T-cell (primary cell): ENCODE data around the gene RAB1A. TPM values are rescaled to one million over a fixed set of nuclear protein-coding genes. Genes with fewer than 3 reads are reported as not detected.

Experiments
- ATAC-seq, 4 experiments: fragments of 200-7000 bp in 3 of 4; fragments of 150-1000 bp in 1 of 4; cut with Tn5 transposase; replicated peaks in 1 of 4; 1 replicate in 3 of 4; 2 replicates in 1 of 4; pipeline ENCODE4 v1.10.0; 2021; ENCODE audit warnings: moderate library complexity in 3 of 4, mild to moderate bottlenecking in 2 of 4, moderate number of reproducible peaks in 1 of 4
- CTCF ChIA-PET, 2 donors: fragments of 300-600 bp; sonication (Branson Sonifier 250); formaldehyde crosslinking; loops; one replicate each; lab custom pipeline; 2022; ENCODE audit warnings: antibody characterized with exemption in 2 of 2; lab: Charles Lee
- POLR2A ChIA-PET, 2 donors: fragments of 300-600 bp; sonication (Branson Sonifier 250); formaldehyde crosslinking; loops; one replicate each; lab custom pipeline; 2022; ENCODE audit warnings: antibody characterized with exemption in 2 of 2; lab: Charles Lee
- DNase-seq, 35 experiments: peaks; one replicate each; pipeline versions ENCODE4 v3.0.0 to v3.0.0-alpha.2; 2013 to 2023
- H3K27ac ChIP-seq: one replicate; pipeline ENCODE4 v1.5.1; 2013; ENCODE audit warnings: low read length
- H3K27me3 ChIP-seq, 2 experiments: replicated peaks in 1 of 2; 1 replicate in 1 of 2; 2 replicates in 1 of 2; pipeline versions ENCODE4 v1.6.1 to v1.7.0; 2013; ENCODE audit warnings: low read length in 1 of 2, mixed read lengths in 1 of 2; ENCODE audit not compliant: control insufficient read depth in 2 of 2, insufficient read depth in 2 of 2; ENCODE audit errors: extremely low read depth in 1 of 2
- H3K36me3 ChIP-seq, 2 donors: 1 replicate in 1 of 2; 2 replicates in 1 of 2; pipeline versions ENCODE4 v1.6.1 to v1.7.0; 2013; ENCODE audit warnings: low read length in 1 of 2; ENCODE audit not compliant: control insufficient read depth in 2 of 2, insufficient read depth in 1 of 2; ENCODE audit errors: extremely low read depth in 1 of 2
- H3K4me1 ChIP-seq, 2 experiments: 1 replicate in 1 of 2; 2 replicates in 1 of 2; pipeline versions ENCODE4 v1.6.1 to v1.7.0; 2013; ENCODE audit warnings: low read length in 2 of 2, mixed read lengths in 1 of 2; ENCODE audit not compliant: insufficient read depth in 2 of 2, control insufficient read depth in 1 of 2; ENCODE audit errors: extremely low read depth in 1 of 2
- H3K4me3 ChIP-seq, 2 donors: 1 replicate in 1 of 2; 2 replicates in 1 of 2; pipeline versions ENCODE4 v1.5.1 to v1.7.0; 2013; ENCODE audit warnings: mild to moderate bottlenecking in 2 of 2, low read length in 1 of 2, moderate library complexity in 1 of 2; ENCODE audit not compliant: control insufficient read depth in 1 of 2; ENCODE audit errors: extremely low read depth in 1 of 2
- H3K9me3 ChIP-seq: 2 replicates; pipeline ENCODE4 v1.7.0; 2013
- H3K27ac Mint-ChIP-seq, 2 donors: one replicate each; pipeline ENCODE4 v1.8.0; 2020 to 2021; ENCODE audit warnings: mild to moderate bottlenecking in 2 of 2, mixed read lengths in 2 of 2
- H3K27me3 Mint-ChIP-seq, 2 donors: one replicate each; pipeline ENCODE4 v1.8.0; 2021 to 2022; ENCODE audit warnings: mixed read lengths in 2 of 2
- H3K36me3 Mint-ChIP-seq: one replicate; pipeline ENCODE4 v1.8.0; 2021; ENCODE audit warnings: mixed read lengths
- H3K4me1 Mint-ChIP-seq, 3 donors: one replicate each; pipeline ENCODE4 v1.8.0; 2020 to 2022; ENCODE audit warnings: mixed read lengths in 3 of 3, mild to moderate bottlenecking in 1 of 3
- H3K4me3 Mint-ChIP-seq, 3 donors: one replicate each; pipeline ENCODE4 v1.8.0; 2020 to 2022; ENCODE audit warnings: mild to moderate bottlenecking in 3 of 3, mixed read lengths in 3 of 3, moderate library complexity in 3 of 3
- H3K9me3 Mint-ChIP-seq, 3 donors: one replicate each; pipeline ENCODE4 v1.8.0; 2020 to 2022; ENCODE audit warnings: mixed read lengths in 3 of 3
- WGBS: methylation state at CpG from one replicate; pipeline ENCODE4 v1.1.5; 2013; ENCODE audit warnings: missing lambda C conversion rate; ENCODE audit not compliant: insufficient coverage; 5-methylcytosine and 5-hydroxymethylcytosine counted together
- total RNA-seq, 35 experiments: library from RNA in 6 of 35; stranded (reverse) in 6 of 35; fragments of 120-200 nt in 1 of 35; gene quantifications; one replicate each; pipeline versions ENCODE4 v1.2.1 to v1.2.4 and lab custom pipeline; 2013 to 2026

RAB1A gene
- total RNA-seq, 5 donors from 2014 or later (not counting 1 experiment from before 2014, with no cell fraction given): 39.1 to 54.3 (median 42.6) TPM

DNA sequence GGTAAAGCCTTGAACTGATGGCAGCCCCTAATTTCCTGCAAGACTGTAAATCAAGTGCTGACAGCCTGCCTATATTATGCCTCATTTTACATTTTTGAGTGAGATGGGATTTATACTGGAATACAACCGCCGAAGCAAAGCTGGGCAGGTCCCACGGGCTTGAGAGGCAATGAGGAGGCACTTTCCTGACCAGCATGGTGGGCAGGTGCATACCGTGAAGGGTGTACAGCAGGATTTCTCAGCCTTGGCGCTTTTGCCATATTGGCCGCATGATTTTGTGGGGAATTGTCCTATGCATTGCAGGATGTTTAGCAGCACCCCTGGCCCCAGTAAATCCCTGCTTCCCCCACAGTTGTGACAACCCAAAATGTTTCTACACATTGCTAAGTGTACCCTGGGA, 50.9 kb downstream of the RAB1A start:
- H3K4me3 Mint-ChIP-seq: no peak overlapping the region
- no peak overlapping the region for H3K27ac Mint-ChIP-seq
- H3K4me3 ChIP-seq: no peak overlapping the region
- ATAC-seq: no peak
- H3K27me3 Mint-ChIP-seq: no peaks in the 10 kb centered on the region
- 89% methylated on average over 5 of the region's 6 CpGs for WGBS
- H3K9me3 Mint-ChIP-seq: no peaks in the 10 kb centered on the region
- ChIA-PET POLR2A (no interaction called here), CTCF (interaction anchor here in 1 of 2 donors (0.6 kb wide), 1 partner anchor 37 kb away, joined by 3 read pairs; no protein-coding TSS in a partner anchor)
- no peak overlapping the region for H3K27ac ChIP-seq
- peaks cover 6 to 66% of the 10 kb centered on the region in 2 donors for H3K36me3 ChIP-seq
- H3K4me1 Mint-ChIP-seq: peaks cover 15 to 20% (median 16%) of the 10 kb centered on the region in 3 donors
- DNase-seq: no peak
- H3K27me3 ChIP-seq: no peaks in the 10 kb centered on the region
- peaks cover 0 to 12% of the 10 kb centered on the region in 2 experiments for H3K4me1 ChIP-seq
- H3K36me3 Mint-ChIP-seq: peaks cover 43% of the 10 kb centered on the region
- H3K9me3 ChIP-seq: no peaks in the 10 kb centered on the region

DNA sequence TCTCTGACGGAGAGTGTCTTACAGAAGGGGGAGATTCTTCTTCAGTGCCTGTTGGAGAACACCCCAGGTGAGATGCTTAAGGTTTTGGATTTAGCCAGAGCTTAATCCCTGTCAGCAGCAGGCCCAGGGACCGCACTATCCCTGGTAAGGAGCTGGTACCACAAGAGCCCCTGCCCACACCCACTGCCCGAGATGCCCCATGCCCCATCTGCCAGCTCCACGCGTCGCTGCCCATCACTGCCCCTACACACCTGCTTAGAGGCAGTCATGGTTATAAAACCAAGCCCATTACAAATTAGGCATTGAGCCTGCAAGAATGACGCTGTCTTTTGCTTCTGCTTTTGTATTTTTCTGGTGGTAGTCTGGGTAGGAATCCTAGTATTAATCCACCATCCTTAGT, 52.0 kb downstream of the RAB1A start:
- WGBS: no CpG with 5 or more reads among the region's 7 CpGs
- POLR2A ChIA-PET: no interaction called here
- Histone ChIP-seq H3K9me3 (no peaks in the 10 kb centered on the region), H3K4me3 (no peak overlapping the region), H3K36me3 (peaks cover 4 to 65% of the 10 kb centered on the region in 2 donors), H3K27ac (no peak overlapping the region), H3K4me1 (peaks cover 0 to 12% of the 10 kb centered on the region in 2 experiments), H3K27me3 (no peaks in the 10 kb centered on the region)
- peaks cover 13 to 15% (median 13%) of the 10 kb centered on the region in 3 donors for H3K4me1 Mint-ChIP-seq
- peaks cover 38% of the 10 kb centered on the region for H3K36me3 Mint-ChIP-seq
- no peak overlapping the region for H3K4me3 Mint-ChIP-seq
- no peaks in the 10 kb centered on the region for H3K9me3 Mint-ChIP-seq
- ATAC-seq (no peak), DNase-seq (no peak)
- no peaks in the 10 kb centered on the region for H3K27me3 Mint-ChIP-seq
- peak overlapping the region in 1 of 2 donors; percentile 48 for H3K27ac Mint-ChIP-seq
- CTCF ChIA-PET: interaction anchor here in 1 of 2 donors (0.7 kb wide), 1 partner anchor 9 kb away, joined by 3 read pairs; no protein-coding TSS in a partner anchor

DNA sequence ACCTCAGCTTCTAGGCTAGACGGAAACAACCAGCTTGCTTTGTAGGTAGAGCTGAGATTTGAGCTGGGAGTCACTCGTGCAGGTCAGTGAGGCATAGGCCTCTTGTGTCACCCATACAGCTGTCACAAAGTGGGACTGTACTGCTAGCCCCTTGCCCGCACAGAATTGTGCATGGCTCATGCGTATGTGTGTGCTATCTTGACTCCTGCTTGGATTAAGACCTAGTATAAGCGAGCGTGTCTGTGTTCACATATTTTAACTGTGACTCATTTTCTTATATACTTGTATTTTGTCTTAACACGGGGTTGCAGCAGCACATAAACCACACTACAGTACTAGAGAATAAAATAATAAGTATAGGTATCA, 53.6 kb downstream of the RAB1A start:
- no peak overlapping the region for H3K4me3 ChIP-seq
- no peak overlapping the region for H3K27ac ChIP-seq
- no peak for ATAC-seq
- H3K27me3 ChIP-seq: no peaks in the 10 kb centered on the region
- Mint-ChIP-seq H3K4me3 (no peak overlapping the region), H3K36me3 (peaks cover 34% of the 10 kb centered on the region), H3K4me1 (peaks cover 0 to 2% (median 2%) of the 10 kb centered on the region in 3 donors), H3K27me3 (no peaks in the 10 kb centered on the region), H3K27ac (peak overlapping the region in 1 of 2 donors; percentile 22), H3K9me3 (no peaks in the 10 kb centered on the region)
- no peaks in the 10 kb centered on the region for H3K4me1 ChIP-seq
- H3K36me3 ChIP-seq: peaks cover 0 to 67% of the 10 kb centered on the region in 2 donors
- no peak for DNase-seq
- no peaks in the 10 kb centered on the region for H3K9me3 ChIP-seq
- POLR2A ChIA-PET: no interaction called here
- CTCF ChIA-PET: interaction anchor here (0.6 kb wide), 2 partner anchors 9 to 94 kb away, joined by 3 to 4 read pairs; no protein-coding TSS in a partner anchor
- WGBS: 91% methylated on average over 4 of the region's 7 CpGs

DNA sequence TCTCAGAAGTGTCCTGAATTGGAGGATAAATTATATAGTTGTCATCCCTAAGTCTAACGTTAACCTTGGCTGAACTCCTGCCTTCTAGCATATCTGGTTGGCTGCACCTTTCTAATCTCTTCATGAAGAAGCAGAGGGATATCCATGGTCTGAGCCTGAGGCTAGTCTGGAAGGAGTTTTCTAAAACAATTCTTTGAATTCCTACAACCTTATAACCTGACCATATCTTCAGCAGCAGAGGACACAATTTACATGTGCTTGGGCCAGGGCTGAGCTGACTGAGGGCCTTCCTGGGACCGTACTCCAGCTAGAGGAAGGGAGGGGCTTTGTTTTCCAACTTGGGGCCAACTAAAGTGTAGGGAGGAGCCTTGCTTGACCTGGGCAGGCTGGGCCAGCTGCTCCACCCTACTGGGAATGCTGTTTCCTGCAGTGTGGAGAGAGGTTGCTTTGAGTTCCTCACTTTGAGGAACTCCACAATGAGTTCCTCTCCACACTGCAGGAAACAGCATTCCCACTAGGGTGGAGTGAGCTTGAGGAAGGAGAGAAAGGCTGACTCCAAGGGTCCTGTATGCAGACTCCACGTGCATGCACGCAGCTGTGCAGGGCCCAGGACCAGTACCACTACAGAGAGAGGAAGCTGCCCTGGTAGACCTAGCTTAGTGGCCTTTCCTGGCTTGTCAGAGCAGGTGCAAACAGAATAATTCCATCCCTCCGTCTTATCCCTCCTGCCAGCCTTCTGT, 54.1 kb downstream of the RAB1A start:
- H3K4me3 ChIP-seq: no peak overlapping the region
- CTCF ChIA-PET: interaction anchor here (0.6 kb wide), 2 partner anchors 10 to 95 kb away, joined by 3 to 4 read pairs; no protein-coding TSS in a partner anchor

DNA sequence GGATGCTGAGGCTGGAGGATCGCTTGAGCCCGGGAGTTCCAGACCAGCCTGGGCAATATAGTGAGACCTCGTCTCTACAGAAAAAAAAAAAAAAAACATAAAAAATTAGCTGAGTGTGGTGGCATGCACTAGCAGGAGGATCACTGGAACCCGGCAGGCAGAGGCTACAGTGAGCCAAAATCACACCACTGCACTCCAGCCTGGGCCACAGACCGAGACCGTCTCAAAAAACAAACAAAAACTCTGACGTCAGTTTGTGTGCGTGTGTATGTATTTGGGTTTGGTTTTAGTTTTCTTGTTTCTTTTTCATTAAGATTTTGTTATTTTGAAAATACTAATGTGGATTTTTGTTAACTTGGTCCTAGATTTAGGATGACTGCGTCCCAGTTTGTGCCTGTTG, 54.7 kb downstream of the RAB1A start:
- Mint-ChIP-seq H3K36me3 (peaks cover 41% of the 10 kb centered on the region), H3K27ac (no peak overlapping the region), H3K27me3 (no peaks in the 10 kb centered on the region), H3K4me3 (no peak overlapping the region), H3K4me1 (peaks cover 0 to 4% (median 3%) of the 10 kb centered on the region in 3 donors), H3K9me3 (no peaks in the 10 kb centered on the region)
- H3K27me3 ChIP-seq: no peaks in the 10 kb centered on the region
- ATAC-seq (no peak), DNase-seq (no peak)
- ChIA-PET CTCF (no interaction called here), POLR2A (interaction anchor here in 1 of 2 donors (0.5 kb wide), 1 partner anchor 13 kb away, joined by 9 read pairs; no protein-coding TSS in a partner anchor)
- no peak overlapping the region for H3K27ac ChIP-seq
- H3K36me3 ChIP-seq: peaks cover 0 to 75% of the 10 kb centered on the region in 2 donors
- WGBS: 100% methylated on average over 1 of the region's 9 CpGs
- no peaks in the 10 kb centered on the region for H3K4me1 ChIP-seq
- no peaks in the 10 kb centered on the region for H3K9me3 ChIP-seq
- no peak overlapping the region for H3K4me3 ChIP-seq

More for the DNA sequence above, 54.1 kb downstream of the RAB1A start:
- DNase-seq (no peak), ATAC-seq (no peak)
- WGBS: 96% methylated on average over 4 of the region's 5 CpGs
- POLR2A ChIA-PET: no interaction called here
- Mint-ChIP-seq H3K9me3 (no peaks in the 10 kb centered on the region), H3K4me3 (no peak overlapping the region), H3K36me3 (peaks cover 39% of the 10 kb centered on the region), H3K27me3 (no peaks in the 10 kb centered on the region), H3K4me1 (no peaks in the 10 kb centered on the region), H3K27ac (peak overlapping the region; percentile 43 to 46)
- Histone ChIP-seq H3K36me3 (peaks cover 0 to 69% of the 10 kb centered on the region in 2 donors), H3K27ac (no peak overlapping the region), H3K4me1 (no peaks in the 10 kb centered on the region), H3K9me3 (no peaks in the 10 kb centered on the region), H3K27me3 (no peaks in the 10 kb centered on the region)

DNA sequence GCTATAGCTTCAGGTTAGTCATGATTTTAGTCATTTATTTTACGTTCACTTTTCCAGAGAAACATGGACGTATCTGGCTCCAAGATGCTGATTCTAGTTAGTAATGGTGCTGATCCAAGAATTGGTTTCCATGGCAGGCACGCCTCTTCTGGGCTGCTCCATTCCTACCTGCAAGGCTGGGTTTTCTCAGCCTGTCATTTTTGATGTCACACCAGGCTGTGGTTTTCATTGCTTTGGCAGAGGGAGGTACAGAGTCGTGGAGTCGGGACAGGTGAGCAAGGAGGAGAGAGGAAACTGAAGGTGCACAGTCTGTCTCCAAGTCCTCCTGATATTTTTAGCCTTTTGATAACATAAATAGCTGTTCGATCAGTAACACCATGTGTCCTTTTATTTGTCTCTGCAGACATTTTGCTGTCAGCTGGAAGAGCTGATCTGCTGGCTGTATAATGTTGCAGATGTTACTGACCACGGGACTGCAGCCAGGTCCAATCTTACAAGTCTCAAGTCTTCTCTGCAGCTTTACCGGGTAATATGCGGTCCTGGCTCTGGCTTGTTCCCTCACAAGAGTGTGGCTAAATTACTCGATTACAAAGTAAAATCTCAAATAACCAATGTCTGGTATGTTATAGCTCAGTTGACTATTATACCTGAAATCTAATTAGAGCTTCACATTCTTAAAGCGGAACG, 55.9 kb downstream of the RAB1A start:
- WGBS: 87% methylated on average over 8 of the region's 12 CpGs
- Histone ChIP-seq H3K27me3 (no peaks in the 10 kb centered on the region), H3K36me3 (peaks cover 0 to 82% of the 10 kb centered on the region in 2 donors), H3K27ac (no peak overlapping the region), H3K9me3 (no peaks in the 10 kb centered on the region), H3K4me3 (no peak overlapping the region), H3K4me1 (no peaks in the 10 kb centered on the region)
- peaks cover 39% of the 10 kb centered on the region for H3K36me3 Mint-ChIP-seq
- DNase-seq (no peak), ATAC-seq (no peak)
- CTCF ChIA-PET: interaction anchor here (0.5 to 1.2 kb wide), 7 partner anchors 12 to 1058 kb away, joined by 3 to 7 read pairs (median 4); no protein-coding TSS in a partner anchor
- H3K4me1 Mint-ChIP-seq: peaks cover 0 to 5% (median 5%) of the 10 kb centered on the region in 3 donors
- no peaks in the 10 kb centered on the region for H3K27me3 Mint-ChIP-seq
- POLR2A ChIA-PET: no interaction called here
- no peak overlapping the region for H3K4me3 Mint-ChIP-seq
- H3K27ac Mint-ChIP-seq: peak overlapping the region in 1 of 2 donors; percentile 73
- H3K9me3 Mint-ChIP-seq: no peaks in the 10 kb centered on the region
